Mammary epithelial cell (primary cell): Measurements from ENCODE around the gene SERPINA6.

ENCODE experiments used
- CTCF ChIP-seq, 2 donors: IDR thresholded peaks in 1 of 2; conservative IDR thresholded peaks in 1 of 2; 2 replicates each; pipeline ENCODE4 v1.5.1; 2011 to 2012; ENCODE audit warnings: inconsistent platforms in 2 of 2, low read length in 2 of 2, mild to moderate bottlenecking in 2 of 2, control low read depth in 1 of 2, low read depth in 1 of 2; ENCODE audit not compliant: insufficient read depth in 1 of 2; ENCODE audit errors: extremely low read depth in 1 of 2
- EZH2 ChIP-seq: IDR thresholded peaks from 2 replicates; pipeline ENCODE4 v1.6.1; 2012; ENCODE audit warnings: low read length, inconsistent platforms, borderline replicate concordance

GRCh38 chr14:94312481-94313246 lies 10.5 kb downstream of the SERPINA6 start:
- TF ChIP-seq CTCF (conservative IDR thresholded peaks at IDR 0.05 in 1 of 2, IDR thresholded peaks at IDR 0.05 in 1 of 2; ENCODE audit: extremely low read depth in 1 of 2, insufficient read depth in 1 of 2, low read depth in 1 of 2, low read length in 2 of 2) (no peak), EZH2 (no peak)
